ENCODE data around the gene TESK2.

Gene TESK2

GRCh38 chr1:45321444-45321843 is 169.5 kb downstream of the TESK2 start:
- Histone ChIP-seq H3K27ac (no peak overlapping the region), H3K4me3 (no peak overlapping the region), H3K9me3 (ENCODE audit: low read depth, low read length) (no peaks in the 10 kb centered on the region), H3K36me3 (ENCODE audit: insufficient read depth, low read length) (no peaks in the 10 kb centered on the region), H3K9ac (ENCODE audit: insufficient read length) (no peak overlapping the region)
- no peak for DNase-seq (ENCODE audit: low read depth, low spot score)
- TF ChIP-seq FOXP2 (optimal IDR thresholded peaks at IDR 0.05; ENCODE audit: control extremely low read depth, extremely low read length, insufficient read depth), result no peak
- TF ChIP-seq POLR2AphosphoS5 (IDR thresholded peaks at IDR 0.05; ENCODE audit: borderline replicate concordance, low read depth, low read length), result no peak
- no peak for TF ChIP-seq EZH2 (IDR thresholded peaks at IDR 0.05)

GRCh38 chr1:45319761-45320160 is 171.2 kb downstream of the TESK2 start:
- Histone ChIP-seq H3K9me3 (ENCODE audit: low read depth, low read length) (no peaks in the 10 kb centered on the region), H3K4me3 (no peak overlapping the region), H3K9ac (ENCODE audit: insufficient read length) (no peak overlapping the region), H3K36me3 (ENCODE audit: insufficient read depth, low read length) (no peaks in the 10 kb centered on the region), H3K27ac (no peak overlapping the region)
- no peak for DNase-seq (ENCODE audit: low read depth, low spot score)
- TF ChIP-seq FOXP2 (optimal IDR thresholded peaks at IDR 0.05; ENCODE audit: control extremely low read depth, extremely low read length, insufficient read depth) (no peak), POLR2AphosphoS5 (IDR thresholded peaks at IDR 0.05; ENCODE audit: borderline replicate concordance, low read depth, low read length) (no peak), EZH2 (IDR thresholded peaks at IDR 0.05) (no peak)

GRCh38 chr1:45317166-45317565 is 173.8 kb downstream of the TESK2 start:
- H3K9me3 ChIP-seq (ENCODE audit: low read depth, low read length), result no peaks in the 10 kb centered on the region
- no peaks in the 10 kb centered on the region for H3K36me3 ChIP-seq (ENCODE audit: insufficient read depth, low read length)
- TF ChIP-seq POLR2AphosphoS5 (IDR thresholded peaks at IDR 0.05; ENCODE audit: borderline replicate concordance, low read depth, low read length), result no peak
- no peak for TF ChIP-seq EZH2 (IDR thresholded peaks at IDR 0.05)
- no peak for TF ChIP-seq FOXP2 (optimal IDR thresholded peaks at IDR 0.05; ENCODE audit: control extremely low read depth, extremely low read length, insufficient read depth)
- H3K4me3 ChIP-seq, result no peak overlapping the region
- DNase-seq (ENCODE audit: low read depth, low spot score), result no peak
- no peak overlapping the region for H3K9ac ChIP-seq (ENCODE audit: insufficient read length)
- H3K27ac ChIP-seq, result no peak overlapping the region

- H3K36me3 ChIP-seq (ENCODE audit: insufficient read depth, low read length), result no peaks in the 10 kb centered on the region
- no peak overlapping the region for H3K4me3 ChIP-seq
- no peak for DNase-seq (ENCODE audit: low read depth, low spot score)
- no peak overlapping the region for H3K27ac ChIP-seq
- TF ChIP-seq EZH2 (IDR thresholded peaks at IDR 0.05), result no peak
- TF ChIP-seq FOXP2 (optimal IDR thresholded peaks at IDR 0.05; ENCODE audit: control extremely low read depth, extremely low read length, insufficient read depth), result no peak
- TF ChIP-seq POLR2AphosphoS5 (IDR thresholded peaks at IDR 0.05; ENCODE audit: borderline replicate concordance, low read depth, low read length), result no peak
- H3K9ac ChIP-seq (ENCODE audit: insufficient read length), result no peak overlapping the region
- H3K9me3 ChIP-seq (ENCODE audit: low read depth, low read length), result no peaks in the 10 kb centered on the region
Measured at GRCh38 chr1:45314266-45314665, 176.7 kb downstream of the TESK2 start.

- Histone ChIP-seq H3K27ac (no peak overlapping the region), H3K36me3 (ENCODE audit: insufficient read depth, low read length) (no peaks in the 10 kb centered on the region), H3K4me3 (no peak overlapping the region), H3K9ac (ENCODE audit: insufficient read length) (peak overlapping the region; percentile 23), H3K9me3 (ENCODE audit: low read depth, low read length) (no peaks in the 10 kb centered on the region)
- no peak for TF ChIP-seq POLR2AphosphoS5 (IDR thresholded peaks at IDR 0.05; ENCODE audit: borderline replicate concordance, low read depth, low read length)
- no peak for TF ChIP-seq FOXP2 (optimal IDR thresholded peaks at IDR 0.05; ENCODE audit: control extremely low read depth, extremely low read length, insufficient read depth)
- no peak for TF ChIP-seq EZH2 (IDR thresholded peaks at IDR 0.05)
- no peak for DNase-seq (ENCODE audit: low read depth, low spot score)
Measured at GRCh38 chr1:45306905-45307304, 184.1 kb downstream of the TESK2 start.

GRCh38 chr1:45306319-45306718 is 184.6 kb downstream of the TESK2 start:
- Histone ChIP-seq H3K9ac (ENCODE audit: insufficient read length) (no peak overlapping the region), H3K4me3 (no peak overlapping the region), H3K36me3 (ENCODE audit: insufficient read depth, low read length) (no peaks in the 10 kb centered on the region), H3K9me3 (ENCODE audit: low read depth, low read length) (no peaks in the 10 kb centered on the region), H3K27ac (no peak overlapping the region)
- no peak for DNase-seq (ENCODE audit: low read depth, low spot score)
- TF ChIP-seq POLR2AphosphoS5 (IDR thresholded peaks at IDR 0.05; ENCODE audit: borderline replicate concordance, low read depth, low read length) (no peak), FOXP2 (optimal IDR thresholded peaks at IDR 0.05; ENCODE audit: control extremely low read depth, extremely low read length, insufficient read depth) (no peak), EZH2 (IDR thresholded peaks at IDR 0.05) (no peak)

GRCh38 chr1:45305231-45305630 is 185.7 kb downstream of the TESK2 start:
- Histone ChIP-seq H3K36me3 (ENCODE audit: insufficient read depth, low read length) (no peaks in the 10 kb centered on the region), H3K9ac (ENCODE audit: insufficient read length) (no peak overlapping the region), H3K4me3 (no peak overlapping the region), H3K27ac (no peak overlapping the region), H3K9me3 (ENCODE audit: low read depth, low read length) (no peaks in the 10 kb centered on the region)
- TF ChIP-seq POLR2AphosphoS5 (IDR thresholded peaks at IDR 0.05; ENCODE audit: borderline replicate concordance, low read depth, low read length) (no peak), EZH2 (IDR thresholded peaks at IDR 0.05) (no peak), FOXP2 (optimal IDR thresholded peaks at IDR 0.05; ENCODE audit: control extremely low read depth, extremely low read length, insufficient read depth) (no peak)
- no peak for DNase-seq (ENCODE audit: low read depth, low spot score)

GRCh38 chr1:45304311-45305081 is 186.5 kb downstream of the TESK2 start:
- DNase-seq (ENCODE audit: low read depth, low spot score), result no peak
- peak overlapping the region; percentile 86 for H3K9ac ChIP-seq (ENCODE audit: insufficient read length)
- peak overlapping the region; percentile 62; the same call in 1 of the 2 replicates for H3K27ac ChIP-seq
- no peak for TF ChIP-seq EZH2 (IDR thresholded peaks at IDR 0.05)
- no peak for TF ChIP-seq POLR2AphosphoS5 (IDR thresholded peaks at IDR 0.05; ENCODE audit: borderline replicate concordance, low read depth, low read length)
- no peak for TF ChIP-seq FOXP2 (optimal IDR thresholded peaks at IDR 0.05; ENCODE audit: control extremely low read depth, extremely low read length, insufficient read depth)
- H3K36me3 ChIP-seq (ENCODE audit: insufficient read depth, low read length), result no peaks in the 10 kb centered on the region
- no peaks in the 10 kb centered on the region for H3K9me3 ChIP-seq (ENCODE audit: low read depth, low read length)
- peak overlapping the region; percentile 86 for H3K4me3 ChIP-seq
